ENCODE data around the gene CAB39.

Gene CAB39

GRCh38 chr2:230809015-230809414 is 96.4 kb downstream of the CAB39 start:
- Histone ChIP-seq H3K27ac (no peak overlapping the region), H3K9me3 (ENCODE audit: severe bottlenecking) (no peaks in the 10 kb centered on the region), H3K36me3 (peaks cover 17% of the 10 kb centered on the region), H3K27me3 (ENCODE audit: insufficient read depth, low read depth, severe bottlenecking) (no peaks in the 10 kb centered on the region), H3K4me3 (ENCODE audit: low read depth, low read length) (no peak overlapping the region)
- DNase-seq = no peak
- TF ChIP-seq, protein P1, sequence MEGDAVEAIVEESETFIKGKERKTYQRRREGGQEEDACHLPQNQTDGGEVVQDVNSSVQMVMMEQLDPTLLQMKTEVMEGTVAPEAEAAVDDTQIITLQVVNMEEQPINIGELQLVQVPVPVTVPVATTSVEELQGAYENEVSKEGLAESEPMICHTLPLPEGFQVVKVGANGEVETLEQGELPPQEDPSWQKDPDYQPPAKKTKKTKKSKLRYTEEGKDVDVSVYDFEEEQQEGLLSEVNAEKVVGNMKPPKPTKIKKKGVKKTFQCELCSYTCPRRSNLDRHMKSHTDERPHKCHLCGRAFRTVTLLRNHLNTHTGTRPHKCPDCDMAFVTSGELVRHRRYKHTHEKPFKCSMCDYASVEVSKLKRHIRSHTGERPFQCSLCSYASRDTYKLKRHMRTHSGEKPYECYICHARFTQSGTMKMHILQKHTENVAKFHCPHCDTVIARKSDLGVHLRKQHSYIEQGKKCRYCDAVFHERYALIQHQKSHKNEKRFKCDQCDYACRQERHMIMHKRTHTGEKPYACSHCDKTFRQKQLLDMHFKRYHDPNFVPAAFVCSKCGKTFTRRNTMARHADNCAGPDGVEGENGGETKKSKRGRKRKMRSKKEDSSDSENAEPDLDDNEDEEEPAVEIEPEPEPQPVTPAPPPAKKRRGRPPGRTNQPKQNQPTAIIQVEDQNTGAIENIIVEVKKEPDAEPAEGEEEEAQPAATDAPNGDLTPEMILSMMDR (IDR thresholded peaks at IDR 0.05; ENCODE audit: low read depth, low read length) = no peak

DNA sequence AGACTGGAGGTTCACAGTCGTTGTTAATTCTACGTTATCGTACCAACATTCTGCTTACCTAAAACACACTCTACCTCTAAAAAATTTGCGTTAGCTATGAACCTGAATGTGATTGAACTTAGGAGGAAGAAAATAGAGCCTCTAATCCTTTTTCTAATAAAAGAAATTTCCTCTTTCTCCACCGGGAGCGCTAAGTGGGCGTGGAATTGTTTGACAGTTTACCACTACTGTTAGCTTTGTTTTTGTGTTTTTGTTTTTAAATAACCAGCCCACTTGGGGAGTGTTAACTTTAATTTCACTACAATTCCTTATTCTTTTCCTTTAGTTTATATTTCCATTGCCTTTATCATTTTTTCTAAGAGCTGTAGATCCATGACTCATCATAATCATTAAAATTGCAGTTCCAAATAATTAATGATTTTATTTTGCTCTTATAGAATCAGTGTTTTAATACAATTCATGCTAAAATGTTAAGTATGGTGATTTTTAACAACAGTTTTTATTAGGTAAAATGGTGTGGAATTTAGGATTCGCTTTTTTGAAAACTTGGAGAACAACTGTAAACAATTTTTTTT is 97.1 kb downstream of the CAB39 start:
- TF ChIP-seq, protein P1 (IDR thresholded peaks at IDR 0.05; ENCODE audit: low read depth, low read length) = no peak
- DNase-seq = no peak
- H3K27ac ChIP-seq = no peak overlapping the region

GRCh38 chr2:230811508-230811907 is 98.9 kb downstream of the CAB39 start:
- peaks cover 29% of the 10 kb centered on the region for H3K36me3 ChIP-seq
- TF ChIP-seq, protein P1 (IDR thresholded peaks at IDR 0.05; ENCODE audit: low read depth, low read length) = no peak
- no peak for DNase-seq

More for the DNA sequence above, 97.1 kb downstream of the CAB39 start:
- no peak overlapping the region for H3K4me3 ChIP-seq (ENCODE audit: low read depth, low read length)
- no peaks in the 10 kb centered on the region for H3K9me3 ChIP-seq (ENCODE audit: severe bottlenecking)
- H3K27me3 ChIP-seq (ENCODE audit: insufficient read depth, low read depth, severe bottlenecking) = no peaks in the 10 kb centered on the region
- peaks cover 25% of the 10 kb centered on the region for H3K36me3 ChIP-seq

GRCh38 chr2:230812033-230812432 is 99.4 kb downstream of the CAB39 start:
- no peak overlapping the region for H3K27ac ChIP-seq
- H3K36me3 ChIP-seq = peaks cover 29% of the 10 kb centered on the region
- H3K4me3 ChIP-seq (ENCODE audit: low read depth, low read length) = no peak overlapping the region
- no peaks in the 10 kb centered on the region for H3K9me3 ChIP-seq (ENCODE audit: severe bottlenecking)
- H3K27me3 ChIP-seq (ENCODE audit: insufficient read depth, low read depth, severe bottlenecking) = no peaks in the 10 kb centered on the region
- TF ChIP-seq, protein P1 (IDR thresholded peaks at IDR 0.05; ENCODE audit: low read depth, low read length) = no peak
- DNase-seq = no peak

More at GRCh38 chr2:230811508-230811907, 98.9 kb downstream of the CAB39 start:
- no peak overlapping the region for H3K27ac ChIP-seq
- H3K9me3 ChIP-seq (ENCODE audit: severe bottlenecking) = no peaks in the 10 kb centered on the region
- no peak overlapping the region for H3K4me3 ChIP-seq (ENCODE audit: low read depth, low read length)
- no peaks in the 10 kb centered on the region for H3K27me3 ChIP-seq (ENCODE audit: insufficient read depth, low read depth, severe bottlenecking)

GRCh38 chr2:230814616-230815015 is 102.0 kb downstream of the CAB39 start:
- Histone ChIP-seq H3K27ac (no peak overlapping the region), H3K4me3 (ENCODE audit: low read depth, low read length) (no peak overlapping the region), H3K9me3 (ENCODE audit: severe bottlenecking) (no peaks in the 10 kb centered on the region), H3K36me3 (peaks cover 49% of the 10 kb centered on the region), H3K27me3 (ENCODE audit: insufficient read depth, low read depth, severe bottlenecking) (no peaks in the 10 kb centered on the region)
- DNase-seq = no peak
- TF ChIP-seq, protein P1 (IDR thresholded peaks at IDR 0.05; ENCODE audit: low read depth, low read length) = peak; percentile 11; the same call in 1 of the 2 replicates

- H3K36me3 ChIP-seq = peaks cover 49% of the 10 kb centered on the region
Observed at GRCh38 chr2:230815088-230815487, 102.4 kb downstream of the CAB39 start.

More at GRCh38 chr2:230815088-230815487, 102.4 kb downstream of the CAB39 start:
- no peak overlapping the region for H3K27ac ChIP-seq
- DNase-seq = no peak
- H3K4me3 ChIP-seq (ENCODE audit: low read depth, low read length) = no peak overlapping the region
- no peaks in the 10 kb centered on the region for H3K9me3 ChIP-seq (ENCODE audit: severe bottlenecking)
- H3K27me3 ChIP-seq (ENCODE audit: insufficient read depth, low read depth, severe bottlenecking) = no peaks in the 10 kb centered on the region
- TF ChIP-seq, protein P1 (IDR thresholded peaks at IDR 0.05; ENCODE audit: low read depth, low read length) = no peak

Data from WERI-Rb-1 (cell line).